Measurements from ENCODE around the gene SVBP. TPM values are rescaled to one million over a fixed set of nuclear protein-coding genes. Genes with fewer than 3 reads are reported as not detected.

SVBP gene
- total and polyA plus RNA-seq, 7 donors, result 11.7 to 58.2 (median 18.4) TPM

- DNase-seq (no peak), ATAC-seq (no peak)
- Histone ChIP-seq H3K9me3 (no peaks in the 10 kb centered on the region), H3K27ac (no peak overlapping the region), H3K4me3 (no peak overlapping the region), H3K36me3 (ENCODE audit: insufficient read depth in 1 of 2, low read depth in 1 of 2) (peaks cover 9 to 64% of the 10 kb centered on the region in 2 donors), H3K4me1 (peaks cover 5% of the 10 kb centered on the region), H3K27me3 (ENCODE audit: insufficient read depth in 3 of 3, low read length in 2 of 3) (no peaks in the 10 kb centered on the region)
- WGBS, 3 donors, result 82 to 92% (median 85%) methylated on average over 5 of the region's 5 CpGs
- intact Hi-C loops (cut with DNase I), result loop anchor here (5.0 to 10.0 kb wide), 2 partner anchors 140 to 297 kb away; no protein-coding TSS in a partner anchor
- TF ChIP-seq CTCF (IDR thresholded peaks at IDR 0.05), result no peak
These were observed 42.2 kb downstream of the SVBP start for GRCh38 chr1:42774928-42775526.

GRCh38 chr1:42773420-42773819, 43.8 kb downstream of the SVBP start:
- Histone ChIP-seq H3K27ac (no peak overlapping the region), H3K4me1 (peaks cover 20% of the 10 kb centered on the region), H3K4me3 (no peak overlapping the region), H3K9me3 (no peaks in the 10 kb centered on the region), H3K36me3 (ENCODE audit: insufficient read depth in 1 of 2, low read depth in 1 of 2) (peaks cover 9 to 50% of the 10 kb centered on the region in 2 donors), H3K27me3 (ENCODE audit: insufficient read depth in 3 of 3, low read length in 2 of 3) (no peaks in the 10 kb centered on the region)
- intact Hi-C loops (cut with DNase I), result loop anchor here in 1 of 2 donors (10.0 kb wide), 1 partner anchor 141 kb away; no protein-coding TSS in a partner anchor
- DNase-seq (no peak), ATAC-seq (no peak)
- WGBS, 3 donors, result 47 to 70% (median 48%) methylated on average over 2 of the region's 2 CpGs
- TF ChIP-seq CTCF (IDR thresholded peaks at IDR 0.05), result no peak

GRCh38 chr1:42769811-42770210, 47.4 kb downstream of the SVBP start:
- ATAC-seq (no peak), DNase-seq (no peak)
- Histone ChIP-seq H3K27ac (peak overlapping the region; percentile 34), H3K27me3 (ENCODE audit: insufficient read depth in 3 of 3, low read length in 2 of 3) (no peaks in the 10 kb centered on the region), H3K4me3 (no peak overlapping the region), H3K36me3 (ENCODE audit: insufficient read depth in 1 of 2, low read depth in 1 of 2) (peaks cover 2 to 15% of the 10 kb centered on the region in 2 donors), H3K4me1 (peaks cover 34% of the 10 kb centered on the region), H3K9me3 (no peaks in the 10 kb centered on the region)
- intact Hi-C loops (cut with DNase I), result loop anchor here (5.0 to 10.0 kb wide), 4 partner anchors 47 to 315 kb away; partner anchors contain the start of genes ERMAP (in 1 of the 2), PPCS (in 1 of the 2), SVBP (in 1 of the 2) and ZMYND12 (in 1 of the 2)
- WGBS, 3 donors, result 83 to 88% (median 84%) methylated on average over 3 of the region's 3 CpGs
- no peak for TF ChIP-seq CTCF (IDR thresholded peaks at IDR 0.05)

GRCh38 chr1:42768172-42768571, 49.0 kb downstream of the SVBP start:
- peaks cover 42% of the 10 kb centered on the region for H3K4me1 ChIP-seq
- ATAC-seq (no peak), DNase-seq (no peak)
- no peaks in the 10 kb centered on the region for H3K9me3 ChIP-seq
- peak overlapping the region; percentile 91 for H3K27ac ChIP-seq
- intact Hi-C loops (cut with DNase I), result loop anchor here in 1 of 2 donors (5.0 to 10.0 kb wide), 3 partner anchors 49 to 313 kb away; partner anchors contain the start of genes ERMAP, PPCS, SVBP and ZMYND12
- TF ChIP-seq CTCF (IDR thresholded peaks at IDR 0.05), result no peak
- H3K36me3 ChIP-seq (ENCODE audit: insufficient read depth in 1 of 2, low read depth in 1 of 2), result no peaks in the 10 kb centered on the region
- no peaks in the 10 kb centered on the region for H3K27me3 ChIP-seq (ENCODE audit: insufficient read depth in 3 of 3, low read length in 2 of 3)
- peak overlapping the region; percentile 85 for H3K4me3 ChIP-seq
- 72 to 86% (median 84%) methylated on average over 2 of the region's 2 CpGs for WGBS, 3 donors
